A673 (cell line): ENCODE measurements around the gene EPN2. TPM values are rescaled to one million over a fixed set of nuclear protein-coding genes. Genes with fewer than 3 reads are reported as not detected.

ENCODE experiments used
- BruUV-seq: library from RNA; stranded (reverse); fragments of 400-500 nt; replicated peaks from 2 replicates; lab custom pipeline; 2021; lab: Mats Ljungman, UMichigan
- CTCF ChIA-PET: fragments of 300-600 bp; sonication (Branson Sonifier 250); formaldehyde crosslinking; loops from one replicate; lab custom pipeline; 2022; ENCODE audit warnings: antibody characterized with exemption; lab: Charles Lee
- POLR2A ChIA-PET: fragments of 300-600 bp; sonication (Branson Sonifier 250); formaldehyde crosslinking; loops from one replicate; lab custom pipeline; 2022; ENCODE audit warnings: antibody characterized with exemption; ENCODE audit not compliant: low non-redundant PET; lab: Charles Lee
- DNase-seq: peaks from one replicate; pipeline ENCODE4 v3.0.0-alpha.2; 2015; ENCODE audit warnings: low spot score
- H3K27ac ChIP-seq: fragments of 200-600 bp; sonication (generic); 2 replicates; pipeline ENCODE4 v1.5.1; 2016; ENCODE audit warnings: mixed run types, low read depth, mild to moderate bottlenecking, mixed read lengths, antibody characterized with exemption, low read length; ENCODE audit not compliant: poor library complexity, severe bottlenecking
- H3K27me3 ChIP-seq: fragments of 200-600 bp; sonication (generic); replicated peaks from 2 replicates; pipeline ENCODE4 v1.6.1; 2017; ENCODE audit warnings: mixed run types, low read depth, mild to moderate bottlenecking, mixed read lengths, antibody characterized with exemption, low read length; ENCODE audit not compliant: insufficient read depth, poor library complexity
- H3K36me3 ChIP-seq: fragments of 200-600 bp; sonication (generic); 2 replicates; pipeline ENCODE4 v1.6.1; 2016; ENCODE audit warnings: mixed run types, mild to moderate bottlenecking, mixed read lengths, antibody characterized with exemption, low read length; ENCODE audit not compliant: insufficient read depth, poor library complexity, severe bottlenecking
- H3K4me1 ChIP-seq: fragments of 200-600 bp; sonication (generic); 2 replicates; pipeline ENCODE4 v1.6.1; 2017; ENCODE audit warnings: mixed run types, mild to moderate bottlenecking, mixed read lengths, antibody characterized with exemption, low read length; ENCODE audit not compliant: insufficient read depth, poor library complexity, severe bottlenecking
- H3K4me3 ChIP-seq: fragments of 200-600 bp; sonication (generic); 2 replicates; pipeline ENCODE4 v1.5.1; 2016; ENCODE audit warnings: low read depth, mixed run types, mild to moderate bottlenecking, mixed read lengths, low read length; ENCODE audit not compliant: poor library complexity, severe bottlenecking
- H3K9me3 ChIP-seq: fragments of 200-600 bp; sonication (generic); 2 replicates; pipeline ENCODE4 v1.6.1; 2016; ENCODE audit warnings: mixed run types, low read depth, mild to moderate bottlenecking, mixed read lengths, antibody characterized with exemption, low read length; ENCODE audit not compliant: poor library complexity, severe bottlenecking
- EZH2 ChIP-seq: fragments of 200-600 bp; sonication (generic); IDR thresholded peaks from 2 replicates; pipeline ENCODE4 v1.6.1; 2017; ENCODE audit warnings: borderline replicate concordance, low read depth, mild to moderate bottlenecking, mixed read lengths, antibody characterized with exemption, low read length; ENCODE audit not compliant: poor library complexity, severe bottlenecking
- intact Hi-C: fragments of 100-400 bp; cut with micrococcal nuclease; formaldehyde crosslinking; loops from one replicate; pipeline ENCODE4 v1.10.0; 2022; ENCODE audit not compliant: unreplicated experiment
- total RNA-seq: library from RNA; stranded (reverse); gene quantifications from 2 replicates; pipeline ENCODE4 v1.2.3, GENCODE V29; 2021
- TF ChIP-seq, protein P1 (sequence below): fragments of 300-800, 200-600 bp; sonication (generic); conservative IDR thresholded peaks from 2 replicates; pipeline ENCODE4 v1.5.1; 2017; ENCODE audit warnings: low read depth, mild to moderate bottlenecking, antibody characterized with exemption, low read length, moderate library complexity, mixed read lengths

The EPN2 gene
- total RNA-seq, 1 experiment from 2014 or later = 52.0 TPM

DNA sequence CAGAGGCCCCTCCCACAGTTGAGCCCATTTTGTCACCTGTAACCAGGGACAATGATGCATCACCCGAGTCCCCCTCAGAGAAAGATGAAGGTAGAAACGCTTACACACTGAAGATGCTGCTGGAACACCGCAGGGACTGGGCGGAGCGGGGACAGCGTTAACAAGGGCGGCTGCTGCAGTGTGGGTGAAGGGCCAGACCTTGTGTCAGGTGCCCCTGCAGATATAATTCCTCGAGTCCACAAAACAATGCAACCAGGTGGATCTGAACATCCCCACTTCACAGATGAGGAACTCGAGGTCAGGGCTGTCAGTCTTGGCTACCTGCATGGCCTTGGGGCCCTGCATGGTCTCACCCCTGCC is 134.8 kb downstream of the EPN2 start:
- no peaks in the 10 kb centered on the region for H3K9me3 ChIP-seq
- H3K36me3 ChIP-seq = no peaks in the 10 kb centered on the region
- no peaks in the 10 kb centered on the region for H3K27me3 ChIP-seq
- DNase-seq = no peak
- ChIA-PET POLR2A (no interaction called here), CTCF (no interaction called here)
- TF ChIP-seq, protein P1, sequence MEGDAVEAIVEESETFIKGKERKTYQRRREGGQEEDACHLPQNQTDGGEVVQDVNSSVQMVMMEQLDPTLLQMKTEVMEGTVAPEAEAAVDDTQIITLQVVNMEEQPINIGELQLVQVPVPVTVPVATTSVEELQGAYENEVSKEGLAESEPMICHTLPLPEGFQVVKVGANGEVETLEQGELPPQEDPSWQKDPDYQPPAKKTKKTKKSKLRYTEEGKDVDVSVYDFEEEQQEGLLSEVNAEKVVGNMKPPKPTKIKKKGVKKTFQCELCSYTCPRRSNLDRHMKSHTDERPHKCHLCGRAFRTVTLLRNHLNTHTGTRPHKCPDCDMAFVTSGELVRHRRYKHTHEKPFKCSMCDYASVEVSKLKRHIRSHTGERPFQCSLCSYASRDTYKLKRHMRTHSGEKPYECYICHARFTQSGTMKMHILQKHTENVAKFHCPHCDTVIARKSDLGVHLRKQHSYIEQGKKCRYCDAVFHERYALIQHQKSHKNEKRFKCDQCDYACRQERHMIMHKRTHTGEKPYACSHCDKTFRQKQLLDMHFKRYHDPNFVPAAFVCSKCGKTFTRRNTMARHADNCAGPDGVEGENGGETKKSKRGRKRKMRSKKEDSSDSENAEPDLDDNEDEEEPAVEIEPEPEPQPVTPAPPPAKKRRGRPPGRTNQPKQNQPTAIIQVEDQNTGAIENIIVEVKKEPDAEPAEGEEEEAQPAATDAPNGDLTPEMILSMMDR = no peak
- no peak for TF ChIP-seq EZH2
- H3K4me3 ChIP-seq = no peak overlapping the region
- peaks cover 3% of the 10 kb centered on the region for H3K4me1 ChIP-seq
- intact Hi-C loops = no loop called here
- no TSS peak for BruUV-seq
- no peak overlapping the region for H3K27ac ChIP-seq

DNA sequence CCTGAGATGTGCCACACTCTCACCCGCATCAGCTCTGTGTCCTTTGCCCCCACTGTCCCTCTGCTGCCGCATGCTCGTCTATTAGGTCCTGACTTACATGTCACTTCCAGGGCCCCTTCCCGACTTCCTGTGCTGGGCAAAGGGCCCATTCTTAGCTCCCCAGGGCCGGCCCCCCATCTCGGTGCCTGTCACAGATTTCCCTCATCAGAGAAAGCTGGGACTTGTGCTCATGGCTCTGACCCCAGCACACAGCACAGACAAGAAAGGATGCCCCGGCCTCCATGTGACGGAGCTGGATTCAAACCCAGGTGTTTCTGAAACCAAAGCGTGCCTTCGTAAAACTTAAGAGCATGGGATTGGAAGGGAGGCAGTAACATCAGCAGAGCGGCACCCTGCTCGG is 135.3 kb downstream of the EPN2 start:
- Histone ChIP-seq H3K9me3 (no peaks in the 10 kb centered on the region), H3K27me3 (no peaks in the 10 kb centered on the region), H3K36me3 (no peaks in the 10 kb centered on the region), H3K4me3 (no peak overlapping the region), H3K4me1 (peaks cover 4% of the 10 kb centered on the region), H3K27ac (no peak overlapping the region)
- ChIA-PET CTCF (no interaction called here), POLR2A (no interaction called here)
- no peak for DNase-seq
- BruUV-seq = no TSS peak
- intact Hi-C loops = no loop called here
- TF ChIP-seq EZH2 = no peak
- TF ChIP-seq, protein P1 = no peak

DNA sequence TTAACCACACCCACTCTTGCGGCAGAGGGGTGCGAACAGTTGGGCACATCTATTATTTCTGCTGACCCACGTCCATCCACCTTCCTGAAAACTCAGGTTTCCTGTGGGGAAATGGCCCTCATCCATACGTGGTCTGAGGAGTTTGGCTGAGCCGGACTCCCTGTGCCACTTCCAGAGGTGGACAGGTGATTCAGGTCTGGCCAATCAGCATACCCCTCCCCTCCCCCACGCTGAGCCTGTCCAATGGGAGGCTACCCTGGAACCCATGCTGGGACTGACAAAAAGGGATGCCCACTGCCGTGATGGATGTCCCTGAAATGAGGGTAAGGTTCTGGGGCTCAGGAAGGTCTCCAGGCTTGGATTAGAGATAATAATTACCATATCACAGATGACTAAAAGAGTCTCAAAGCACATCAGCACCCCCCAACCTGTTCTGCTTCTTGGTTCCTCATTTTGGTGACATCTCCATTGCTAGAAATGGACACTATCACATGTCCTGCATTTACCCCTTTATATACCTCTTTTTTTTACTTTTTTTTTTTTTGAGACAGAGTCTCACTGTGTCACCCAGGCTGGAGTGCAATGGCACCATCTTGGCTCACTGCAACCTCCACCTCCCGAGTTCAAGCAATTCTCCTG is 135.8 kb downstream of the EPN2 start:
- no peaks in the 10 kb centered on the region for H3K9me3 ChIP-seq
- no peak for TF ChIP-seq EZH2
- TF ChIP-seq, protein P1 = no peak
- CTCF ChIA-PET = no interaction called here
- BruUV-seq = no TSS peak
- H3K27ac ChIP-seq = no peak overlapping the region
- POLR2A ChIA-PET = no interaction called here
- intact Hi-C loops = no loop called here
- H3K4me3 ChIP-seq = no peak overlapping the region
- H3K27me3 ChIP-seq = no peaks in the 10 kb centered on the region
- peaks cover 4% of the 10 kb centered on the region for H3K4me1 ChIP-seq
- DNase-seq = no peak
- H3K36me3 ChIP-seq = no peaks in the 10 kb centered on the region
